Stimulated activated CD4-positive, alpha-beta T cell treated with anti-CD3 and anti-CD28 coated beads, Interleukin-1b, Interleukin-23, amount 100 ng/mL, for 4 hours (primary cell): ENCODE data around the gene CD320.
"Not testable (repeated sequence)": the region's sequence is repeated elsewhere in the genome, so short reads cannot be mapped to it uniquely, and the experiment has no call there.

ENCODE experiments used
- DNase-seq, 2 donors: peaks; one replicate each; pipeline ENCODE4 v3.0.0-alpha.2; 2020; ENCODE audit warnings: low read depth in 2 of 2

CD320 gene

DNA sequence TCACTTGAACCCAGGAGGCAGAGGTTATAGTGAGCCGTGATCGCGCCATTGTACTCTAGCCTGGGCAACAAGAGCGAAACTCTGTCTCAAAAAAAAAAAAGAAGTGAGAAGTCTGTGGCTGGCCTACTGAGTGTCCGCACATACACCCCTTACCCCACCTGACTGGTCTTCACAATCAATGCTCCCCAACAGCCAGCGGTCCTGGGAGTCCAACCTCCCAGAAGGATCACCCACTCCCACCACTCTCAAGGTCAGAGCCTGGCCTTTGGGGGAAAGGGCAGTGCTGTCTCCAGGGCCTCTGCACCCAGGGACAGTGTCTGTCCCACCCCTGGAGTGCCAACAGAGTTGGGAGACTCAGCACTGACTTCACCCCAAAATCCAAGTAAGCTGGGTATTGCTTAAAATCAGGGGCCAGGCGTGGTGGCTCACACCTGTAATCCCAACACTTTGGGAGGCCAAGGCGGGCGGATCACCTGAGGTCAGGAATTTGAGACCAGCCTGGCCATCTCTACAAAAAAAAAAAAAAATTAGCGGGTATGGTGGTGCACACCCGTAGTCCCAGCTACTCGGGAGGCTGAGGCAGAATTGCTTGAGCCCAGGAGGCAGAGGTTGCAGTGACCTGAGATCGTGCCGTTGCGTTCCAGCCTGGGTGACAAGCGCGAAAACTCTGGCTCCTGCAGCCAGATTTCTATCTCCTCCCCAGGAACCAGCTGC is 2.3 kb upstream of the CD320 start:
- no peak for DNase-seq

DNA sequence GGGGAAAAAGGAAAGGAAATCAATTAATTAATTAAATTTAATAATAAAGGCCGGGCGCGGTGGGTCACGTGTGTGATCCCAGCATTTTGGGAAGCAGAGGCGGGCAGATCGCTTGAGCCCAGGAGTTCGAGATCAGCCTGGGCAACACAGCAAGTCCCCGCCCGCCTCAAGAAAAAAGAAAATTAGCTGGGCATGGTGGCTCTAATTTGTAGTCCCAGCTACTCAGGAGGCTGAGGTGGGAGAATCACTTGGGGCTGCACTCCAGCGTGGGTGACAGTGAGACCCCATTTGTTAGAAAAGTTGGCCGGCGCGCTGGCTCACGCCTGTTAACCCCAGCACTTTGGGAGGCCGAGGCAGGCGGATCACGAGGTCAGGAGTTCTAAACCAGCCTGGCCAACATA is 733 bp upstream of the CD320 start:
- DNase-seq: no peak

DNA sequence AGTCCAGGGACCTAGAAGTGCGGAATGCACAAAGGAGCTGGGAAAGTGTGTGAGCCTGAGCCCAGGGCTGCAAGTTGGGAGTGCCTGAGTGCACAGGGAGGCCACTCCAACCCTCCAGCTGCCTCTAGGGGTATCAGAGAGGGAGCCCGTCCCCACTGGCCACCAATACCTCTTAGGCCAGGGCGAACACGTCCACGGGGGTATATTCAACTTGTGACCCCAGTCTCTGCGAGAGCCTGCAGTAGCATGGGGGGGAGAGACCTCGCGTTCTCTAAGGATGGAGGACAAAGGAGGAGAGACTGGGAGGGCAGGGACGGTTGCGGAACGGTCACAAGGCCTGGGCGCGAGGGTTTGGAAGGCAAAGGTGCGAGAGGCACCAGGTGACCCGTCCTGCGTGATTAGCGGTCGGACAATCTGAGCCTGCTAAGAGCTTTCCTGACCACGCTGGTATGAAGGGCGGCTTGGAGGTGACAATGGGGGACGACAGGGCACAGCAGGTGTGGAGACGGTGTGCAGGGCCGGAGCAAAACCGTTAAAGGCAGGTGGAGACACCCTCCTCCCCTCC is 676 bp downstream of the CD320 start:
- DNase-seq: no peak

DNA sequence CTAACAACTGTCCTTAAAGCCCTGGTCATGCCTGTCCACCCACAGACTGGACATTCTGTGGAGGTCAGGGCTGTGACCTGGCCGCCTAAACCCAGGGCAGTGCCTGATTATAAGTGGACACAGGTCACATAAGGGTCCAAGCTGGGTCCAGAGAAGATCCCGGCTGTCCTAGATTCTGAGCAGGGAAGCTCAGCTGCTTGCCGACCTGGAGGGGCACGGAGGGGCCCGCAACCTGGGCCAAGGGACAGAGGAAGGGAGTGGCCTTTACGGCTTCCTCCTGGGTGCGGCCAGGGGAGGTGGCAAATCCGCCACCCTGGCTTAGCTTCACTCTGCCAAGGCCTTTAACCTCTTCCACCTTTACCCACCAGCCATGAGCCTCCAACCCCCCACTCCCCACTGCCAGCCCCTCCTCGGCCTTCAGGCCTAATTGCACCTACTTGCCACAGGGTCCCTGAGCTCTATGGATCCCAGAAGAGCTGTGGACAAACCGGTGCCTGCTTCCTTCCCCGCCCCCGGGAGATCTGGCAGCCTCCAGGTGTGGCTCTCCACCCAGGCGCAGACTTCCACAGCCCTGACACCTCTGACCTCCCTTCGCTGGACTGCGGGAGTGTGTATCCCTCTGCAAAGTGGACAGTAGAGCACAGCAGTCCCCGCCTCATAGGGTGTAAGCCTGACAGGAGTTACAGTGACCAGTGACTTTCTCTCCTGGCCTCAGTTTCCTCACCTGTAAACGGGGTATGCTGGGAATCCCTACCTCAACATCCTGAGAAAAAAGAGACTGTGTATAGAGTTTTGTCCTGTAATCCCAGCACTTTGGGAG is 1.7 kb downstream of the CD320 start:
- DNase-seq: no peak

DNA sequence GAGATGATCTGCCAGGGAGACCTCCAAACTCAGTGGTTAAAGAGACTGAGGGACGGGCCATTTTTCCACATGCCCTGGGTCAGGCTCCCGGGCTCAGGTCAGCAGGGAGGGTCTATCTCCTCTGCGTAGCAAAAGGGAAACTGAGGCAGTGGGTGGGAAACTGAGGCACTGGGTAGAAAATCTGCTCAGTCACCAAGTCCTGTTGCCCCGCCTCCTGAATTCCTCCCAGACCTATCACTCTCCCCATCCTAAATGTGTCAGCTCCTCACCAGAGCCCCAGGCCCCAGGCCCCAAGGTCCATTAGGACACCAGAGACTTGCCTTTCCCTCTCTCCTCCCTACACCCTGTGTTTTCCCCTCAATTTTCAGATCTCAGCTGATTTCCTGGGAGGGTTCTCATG is 2.4 kb downstream of the CD320 start:
- no peak for DNase-seq

DNA sequence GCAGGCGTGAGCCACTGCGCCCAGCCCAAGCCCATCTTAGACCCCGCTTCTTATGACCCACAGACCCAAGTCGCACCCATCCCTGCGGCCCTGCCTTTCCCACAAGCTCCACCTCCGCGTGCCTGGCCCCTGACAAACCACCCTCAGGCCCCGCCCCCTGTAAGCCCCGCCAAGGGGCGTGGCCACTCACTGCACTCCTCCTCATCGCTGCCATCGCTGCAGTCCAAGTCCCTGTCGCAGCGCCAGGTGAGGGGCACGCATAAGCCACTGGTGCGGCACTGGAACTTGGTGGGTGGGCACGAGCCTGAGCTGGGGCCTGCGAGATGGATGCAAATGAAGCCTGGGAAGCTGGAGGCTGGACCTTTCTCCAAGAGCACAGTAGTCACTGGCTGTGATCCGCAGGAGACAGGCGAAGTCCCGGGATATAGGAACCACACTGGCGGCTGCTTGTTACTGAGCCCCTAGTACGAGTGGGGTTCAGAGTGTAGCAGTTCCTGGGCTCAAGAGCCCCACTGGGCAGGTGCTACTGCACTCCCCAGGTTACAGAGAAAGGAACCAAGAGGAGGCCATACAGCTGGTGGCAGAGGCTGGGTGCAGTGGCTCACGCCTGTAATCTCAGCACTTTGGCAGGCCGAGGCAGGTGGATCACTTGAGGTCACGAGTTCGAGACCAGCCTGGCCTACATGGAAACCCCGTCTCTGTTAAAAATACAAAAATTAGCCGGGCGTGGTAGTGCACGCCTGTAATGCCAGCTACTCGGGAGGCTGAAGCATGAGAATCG is 3.1 kb downstream of the CD320 start:
- DNase-seq: no peak

DNA sequence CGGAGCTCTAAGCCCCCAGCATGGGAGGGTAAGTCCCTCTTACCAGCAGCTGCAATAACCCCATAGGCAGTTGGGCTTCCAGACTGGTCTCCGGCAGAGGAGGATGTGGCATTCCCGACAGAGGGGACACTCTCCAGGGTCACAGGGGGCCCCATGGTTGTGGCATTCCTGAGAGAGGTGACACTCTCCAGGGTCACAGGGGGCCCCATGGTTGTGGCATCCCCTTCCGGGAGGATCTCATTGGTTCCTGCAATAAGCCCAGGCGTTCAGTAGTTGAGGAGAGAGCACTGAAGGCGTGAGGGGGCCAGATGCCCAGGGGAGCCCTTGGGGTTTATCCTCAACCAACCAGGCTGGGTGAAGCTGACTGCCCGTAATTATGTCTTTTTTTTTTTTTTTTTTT is 5.4 kb downstream of the CD320 start:
- DNase-seq: no peak

DNA sequence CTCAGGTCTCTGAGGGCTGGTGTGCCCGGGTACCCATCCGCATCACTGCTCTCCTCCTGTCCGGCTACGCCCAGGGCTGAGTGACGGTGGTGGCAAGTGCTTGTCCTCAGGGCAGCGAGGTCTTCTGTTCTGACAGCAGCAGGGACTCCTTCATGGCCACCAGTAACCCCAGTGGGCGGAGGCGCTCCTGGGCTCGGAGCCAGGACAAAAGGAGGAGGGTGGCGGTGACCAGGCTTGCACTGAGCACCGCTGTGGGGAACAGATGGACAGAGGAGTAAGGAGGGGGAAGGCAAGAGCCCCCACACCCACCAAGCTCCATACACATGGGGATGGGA is 5.8 kb downstream of the CD320 start:
- DNase-seq: no peak

DNA sequence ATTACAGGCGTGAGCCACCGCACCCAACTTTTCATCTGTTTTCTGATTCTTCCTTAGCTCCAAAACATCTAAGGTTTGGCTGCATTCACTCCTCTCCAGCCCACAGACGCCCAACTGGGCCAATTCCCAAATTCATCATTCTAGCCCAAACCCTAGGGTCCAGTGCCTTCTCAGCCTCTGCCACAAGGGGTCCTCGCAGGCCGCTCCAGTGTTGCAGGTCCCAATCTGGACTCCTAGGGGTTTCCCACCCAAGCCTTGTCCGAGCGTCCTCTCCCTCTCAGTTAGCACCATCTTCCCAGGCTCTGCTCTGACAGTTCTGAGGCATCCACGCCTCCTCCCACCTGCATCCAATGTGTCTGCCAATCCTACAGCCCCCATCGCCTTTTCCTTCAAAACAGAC is 16.8 kb downstream of the CD320 start:
- not testable (repeated sequence) for DNase-seq

DNA sequence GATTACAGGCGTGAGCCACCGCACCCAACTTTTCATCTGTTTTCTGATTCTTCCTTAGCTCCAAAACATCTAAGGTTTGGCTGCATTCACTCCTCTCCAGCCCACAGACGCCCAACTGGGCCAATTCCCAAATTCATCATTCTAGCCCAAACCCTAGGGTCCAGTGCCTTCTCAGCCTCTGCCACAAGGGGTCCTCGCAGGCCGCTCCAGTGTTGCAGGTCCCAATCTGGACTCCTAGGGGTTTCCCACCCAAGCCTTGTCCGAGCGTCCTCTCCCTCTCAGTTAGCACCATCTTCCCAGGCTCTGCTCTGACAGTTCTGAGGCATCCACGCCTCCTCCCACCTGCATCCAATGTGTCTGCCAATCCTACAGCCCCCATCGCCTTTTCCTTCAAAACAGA is 31.6 kb downstream of the CD320 start:
- DNase-seq: not testable (repeated sequence)

DNA sequence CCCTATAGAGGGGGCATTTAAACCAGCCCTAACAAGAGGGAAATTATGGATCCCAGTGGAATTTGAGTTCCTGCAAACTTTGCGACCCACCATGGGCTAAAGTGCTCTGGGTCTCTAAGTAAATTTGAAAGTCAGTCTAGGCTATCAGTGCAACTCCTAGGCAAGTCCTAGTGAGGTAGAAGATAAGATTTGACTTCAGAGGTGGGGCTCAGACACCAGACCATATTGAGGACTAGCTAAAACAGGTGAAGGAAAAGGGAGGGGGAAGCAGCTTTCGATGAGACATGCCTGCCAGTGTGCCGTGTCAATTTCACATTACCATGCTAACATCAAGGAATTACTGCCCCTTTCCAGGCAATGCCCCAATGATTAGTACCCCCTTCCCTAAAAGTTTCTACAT is 38.4 kb downstream of the CD320 start:
- DNase-seq: no peak

DNA sequence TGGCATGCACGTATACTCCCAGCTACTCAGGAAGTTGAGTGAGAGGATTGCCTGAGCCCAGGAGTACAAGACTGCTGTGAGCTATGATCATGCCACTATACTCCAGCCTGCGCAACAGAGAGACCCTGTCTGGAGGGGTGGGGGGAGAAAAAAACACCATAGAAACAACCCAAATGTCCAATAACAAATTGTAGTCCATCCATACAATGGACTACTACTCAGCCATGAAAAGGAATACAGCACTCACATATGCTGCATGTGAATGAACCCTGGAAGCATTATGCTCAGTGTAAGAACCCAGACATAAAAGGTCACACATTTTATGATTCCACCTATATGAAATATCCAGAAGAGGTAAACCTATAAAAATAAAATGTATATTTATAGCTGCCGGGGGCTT is 42.3 kb downstream of the CD320 start:
- no peak for DNase-seq

DNA sequence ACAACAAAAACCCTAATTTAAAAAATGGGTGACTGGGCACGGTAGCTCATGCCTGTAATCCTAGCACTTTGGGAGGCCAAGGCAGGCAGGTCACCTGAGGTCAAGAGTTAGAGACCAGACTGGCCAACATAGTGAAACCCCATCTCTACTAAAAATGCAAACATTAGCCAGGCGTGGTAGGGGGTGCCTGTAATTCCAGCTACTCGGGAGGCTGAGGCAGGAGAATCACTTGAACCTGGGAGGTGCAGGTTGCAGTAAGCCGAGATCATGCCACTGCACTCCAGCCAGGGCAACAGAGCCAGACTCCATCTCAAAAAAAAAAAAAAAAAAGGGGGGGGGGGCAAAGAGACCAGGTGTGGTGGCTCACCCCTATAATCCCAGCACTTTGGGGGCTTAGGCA is 43.9 kb downstream of the CD320 start:
- DNase-seq: not testable (repeated sequence)

DNA sequence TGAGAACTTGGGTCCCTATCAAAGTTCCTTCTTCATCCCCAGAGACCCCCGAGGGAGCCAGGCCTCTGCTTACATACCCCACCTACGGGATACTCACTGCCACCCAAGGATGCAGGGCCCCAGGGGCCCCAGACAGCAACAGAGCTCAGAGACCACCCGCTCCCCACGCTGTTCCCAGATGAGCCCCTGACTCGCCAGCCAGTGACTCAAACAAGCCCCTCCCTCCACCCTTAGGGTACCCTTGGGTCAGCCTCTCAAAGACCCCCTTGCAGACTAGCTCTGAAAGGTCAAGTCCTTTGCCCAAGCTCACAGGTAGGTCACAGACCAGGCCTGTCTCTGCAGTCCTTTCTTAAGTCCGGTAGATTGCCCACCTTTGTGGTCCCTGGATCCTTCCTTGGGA is 45.7 kb downstream of the CD320 start:
- no peak for DNase-seq

DNA sequence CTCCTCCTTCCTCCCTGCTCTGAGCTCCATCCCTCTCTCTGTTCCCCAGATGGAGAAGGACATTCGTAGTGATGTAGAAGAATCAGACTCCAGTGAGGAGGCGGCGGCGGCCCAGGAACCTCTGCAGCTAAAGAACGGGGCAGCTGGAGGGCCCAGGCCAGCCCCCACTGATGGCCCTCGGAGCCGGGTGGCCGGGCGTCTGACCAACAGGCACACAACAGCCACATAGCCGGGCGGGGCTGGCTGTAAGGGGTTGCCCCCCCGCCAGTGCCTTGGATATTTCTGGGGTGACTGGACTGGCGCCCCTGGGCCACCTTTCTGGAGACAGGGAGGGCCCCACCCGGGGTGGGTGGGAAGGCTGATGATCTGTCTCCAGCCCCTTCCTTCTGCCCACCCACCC is 46.3 kb downstream of the CD320 start:
- no peak for DNase-seq

DNA sequence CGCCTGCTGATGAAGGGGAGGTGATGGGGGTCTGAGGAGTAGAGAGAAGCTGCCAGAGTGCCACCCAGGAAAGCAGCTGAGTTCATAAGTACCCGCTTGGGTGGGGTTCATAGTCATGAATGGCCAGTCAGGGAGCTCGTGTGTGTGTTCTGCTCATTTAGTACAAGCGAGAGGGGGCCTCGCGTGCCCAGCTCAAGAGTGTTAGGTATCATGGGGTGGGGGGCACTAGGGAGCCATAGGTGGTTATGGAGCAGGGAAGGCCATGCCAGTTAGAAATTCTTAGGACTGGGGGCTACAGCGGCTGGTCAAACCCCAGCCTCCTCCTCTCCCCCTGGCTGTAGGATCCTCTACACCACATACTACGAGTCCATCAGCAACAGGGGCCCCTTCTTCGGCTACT is 46.8 kb downstream of the CD320 start:
- DNase-seq: no peak

DNA sequence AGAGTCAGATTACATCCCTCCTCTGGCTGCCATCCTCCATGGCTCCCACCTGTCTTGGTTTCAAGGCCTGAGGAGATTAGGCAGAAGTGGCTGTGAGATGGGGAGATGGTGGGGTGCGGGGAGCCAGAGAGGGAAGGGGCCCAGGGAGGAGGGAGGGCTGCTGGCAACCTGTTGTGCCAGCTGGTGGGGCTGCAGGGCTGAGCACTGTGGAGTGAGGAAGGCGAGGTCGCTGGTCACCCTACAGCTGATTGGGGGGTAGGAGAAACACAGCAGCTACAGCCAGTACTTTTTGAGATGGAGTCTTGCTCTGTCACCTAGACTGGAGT is 48.3 kb downstream of the CD320 start:
- DNase-seq: no peak

DNA sequence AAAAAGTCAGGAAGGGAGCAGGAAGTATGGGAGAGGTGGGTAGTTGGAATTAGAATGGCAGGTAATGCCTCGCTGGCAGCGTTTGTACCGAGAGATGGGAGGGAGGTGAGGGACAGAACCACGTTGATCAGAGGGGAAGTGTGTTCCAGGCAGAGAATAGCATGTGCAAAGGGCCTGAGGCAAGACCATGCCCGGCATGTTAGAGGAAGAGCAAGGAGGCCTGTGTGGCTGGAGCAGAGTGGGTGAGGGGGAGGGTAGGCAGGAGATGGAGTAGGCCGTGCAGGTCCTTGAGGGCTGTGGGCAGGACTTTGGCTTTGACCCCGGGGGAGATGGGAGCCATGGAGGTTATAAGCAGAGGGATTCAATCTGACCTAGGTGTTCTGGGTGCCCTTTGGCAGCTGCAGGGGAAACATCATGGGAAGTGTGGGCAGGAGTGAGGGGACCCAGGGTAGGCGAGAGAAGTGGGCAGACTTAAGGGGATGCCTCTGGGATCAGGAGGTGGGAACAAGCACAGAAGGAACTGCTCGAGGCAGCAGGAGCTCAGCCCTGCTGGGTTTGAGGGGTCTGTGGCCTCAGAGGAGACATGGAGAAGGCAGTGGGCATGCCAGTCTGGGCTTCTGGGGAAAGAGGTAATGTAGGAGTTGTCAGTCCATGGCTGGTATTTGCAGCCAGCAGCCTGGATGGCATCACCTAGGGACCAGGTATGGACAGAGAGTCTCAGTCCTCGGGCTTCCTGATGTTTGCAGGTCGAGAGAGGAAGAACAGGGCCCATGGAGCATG is 48.8 kb downstream of the CD320 start:
- no peak for DNase-seq

DNA sequence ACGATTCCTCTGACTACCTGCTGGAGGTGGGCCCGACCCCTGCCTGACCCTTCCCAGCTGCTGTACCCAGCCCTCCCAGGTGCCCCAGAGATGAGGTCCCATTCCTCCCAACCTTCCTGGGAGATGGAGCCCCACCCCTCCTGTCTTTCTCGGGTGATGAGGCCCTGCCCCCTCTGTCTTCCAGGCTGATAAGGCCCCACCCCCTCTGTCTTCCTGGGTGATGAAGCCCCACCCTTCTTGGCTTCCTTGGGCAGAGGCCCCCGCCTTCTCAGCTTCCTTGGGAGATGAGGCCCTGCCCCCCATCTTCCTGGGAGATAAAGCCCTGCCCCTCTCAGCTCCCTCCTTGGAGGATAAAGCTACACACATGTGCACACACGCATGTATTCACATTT is 51.1 kb downstream of the CD320 start:
- no peak for DNase-seq

DNA sequence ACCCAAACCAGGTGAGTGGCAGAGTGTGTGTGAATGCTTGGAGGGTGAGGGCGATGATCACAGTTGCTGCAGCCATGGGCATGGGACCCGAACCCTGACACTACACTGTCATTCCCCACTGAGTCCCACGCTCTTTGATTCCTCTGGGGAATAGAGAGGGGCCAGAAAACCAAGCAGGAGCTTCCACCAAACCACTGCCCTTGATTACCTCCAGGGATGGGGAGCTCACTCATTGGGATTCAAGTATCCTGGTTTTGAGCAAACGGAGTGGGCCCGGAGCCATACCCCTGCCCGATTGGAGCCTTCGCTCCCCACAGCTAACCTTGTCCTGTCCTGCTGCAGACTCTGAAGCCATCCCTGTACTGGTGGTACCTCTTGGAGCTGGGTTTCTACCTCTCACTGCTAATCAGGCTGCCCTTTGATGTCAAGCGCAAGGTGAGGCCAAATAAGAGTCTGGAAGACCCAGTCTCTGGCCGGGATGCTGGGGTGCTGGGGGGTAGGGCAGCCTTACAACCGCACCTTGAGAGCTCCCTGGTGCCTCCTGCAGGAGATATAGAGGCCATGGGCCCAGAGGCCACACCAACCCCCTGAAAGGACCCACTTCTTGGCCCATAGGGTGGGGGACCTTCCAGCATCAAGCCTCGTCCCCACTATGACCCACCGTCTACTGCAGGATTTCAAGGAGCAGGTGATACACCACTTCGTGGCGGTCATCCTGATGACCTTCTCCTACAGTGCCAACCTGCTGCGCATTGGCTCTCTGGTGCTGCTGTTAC is 51.7 kb downstream of the CD320 start:
- DNase-seq: no peak
